ENCODE measurements around the gene ZDHHC14. TPM values are rescaled to one million over a fixed set of nuclear protein-coding genes. Genes with fewer than 3 reads are reported as not detected.
A peak's percentile ranks its signal among the peaks of the same experiment; 100 is the strongest.

The ZDHHC14 gene
- total and polyA plus RNA-seq, 2 of the 8 experiments (the other 6 are each of a cell fraction or from before 2014, with no cell fraction given), result 2.9 to 5.3 TPM

- Histone ChIP-seq H3K56ac (replicated peaks; ENCODE audit: insufficient read length, low read depth, low read length) (no peak overlapping the region), H3K14ac (ENCODE audit: insufficient read length) (no peak overlapping the region), H4K8ac (ENCODE audit: extremely low read depth, insufficient read depth, low read length) (no peak overlapping the region), H3K9me3 (ENCODE audit: insufficient read depth in 2 of 2, low read depth in 1 of 2, low read length in 1 of 2) (no peaks in the 10 kb centered on the region), H3K79me1 (ENCODE audit: low read depth, low read length) (no peaks in the 10 kb centered on the region; the same call in 1 of the 2 replicates), H2AK5ac (ENCODE audit: low read depth, low read length) (0 out of 2 replicates have a peak overlapping the region, but pooled peaks have one; percentile 75), H4K20me1 (replicated peaks in 1 of 2; ENCODE audit: control insufficient read depth in 1 of 2, insufficient read depth in 2 of 2, low read length in 2 of 2) (no peaks in the 10 kb centered on the region), H2BK120ac (replicated peaks; ENCODE audit: low read depth, low read length) (no peak overlapping the region), H3K4me3 (ENCODE audit: extremely low read depth in 1 of 4, insufficient read depth in 2 of 4, low read depth in 3 of 4, low read length in 4 of 4) (no peak overlapping the region), H3K27me3 (replicated peaks in 1 of 4; ENCODE audit: control insufficient read depth in 3 of 4, extremely low read depth in 1 of 4, insufficient read depth in 3 of 4, low read length in 3 of 4) (no peaks in the 10 kb centered on the region), H4K91ac (replicated peaks; ENCODE audit: insufficient read length, low read length) (no peak overlapping the region), H4K5ac (ENCODE audit: insufficient read length, low read depth, low read length) (no peak overlapping the region), H3K23me2 (ENCODE audit: low read depth, low read length) (peaks cover 2% of the 10 kb centered on the region; the same call in 1 of the 2 replicates), H2AFZ (ENCODE audit: low read length) (no peak overlapping the region), H3K4me2 (ENCODE audit: insufficient read depth in 1 of 2, low read depth in 2 of 2, low read length in 2 of 2) (no peak overlapping the region), H3K9ac (replicated peaks in 1 of 4; ENCODE audit: extremely low read depth in 1 of 4, low read depth in 3 of 4, low read length in 3 of 4) (no peak overlapping the region), H3K4me1 (replicated peaks in 1 of 4; ENCODE audit: control insufficient read depth in 3 of 4, insufficient read depth in 4 of 4, low read length in 3 of 4) (peaks cover 3 to 9% (median 6%) of the 10 kb centered on the region in 4 experiments), H2BK5ac (ENCODE audit: low read depth, low read length) (no peak overlapping the region; the same call in 1 of the 2 replicates), H2BK15ac (ENCODE audit: low read length) (peak overlapping the region; percentile 81; the same call in 1 of the 2 replicates), H3K4ac (replicated peaks; ENCODE audit: insufficient read length, low read depth, low read length) (no peak overlapping the region), H2BK20ac (ENCODE audit: low read length) (0 out of 2 replicates have a peak overlapping the region, but pooled peaks have one; percentile 48), H3K79me2 (ENCODE audit: control insufficient read depth in 1 of 2, insufficient read depth in 2 of 2, low read length in 2 of 2) (no peaks in the 10 kb centered on the region), H3K36me3 (ENCODE audit: control insufficient read depth in 2 of 4, insufficient read depth in 4 of 4, low read length in 3 of 4) (no peaks in the 10 kb centered on the region), H2BK12ac (ENCODE audit: low read depth, low read length) (0 out of 2 replicates have a peak overlapping the region, but pooled peaks have one; percentile 68), H3K18ac (ENCODE audit: extremely low read depth, low read length) (no peak overlapping the region; the same call in 1 of the 2 replicates), H3K27ac (ENCODE audit: low read depth, low read length) (no peak overlapping the region), H3K23ac (ENCODE audit: insufficient read length) (no peak overlapping the region)
- WGBS, 2 experiments (ENCODE audit: extremely low coverage in 1 of 2, insufficient coverage in 1 of 2, insufficient read length in 1 of 2, insufficient replicate concordance in 2 of 2, low coverage in 1 of 2, low lambda C conversion rate in 2 of 2, missing lambda C conversion rate in 1 of 2), result 88% methylated on average over 8 of the region's 13 CpGs; no CpG with 5 or more reads in 1 of the 2 experiments
- POLR2A ChIA-PET (ENCODE audit: partially characterized antibody), result no interaction called here
- no peak for DNase-seq (ENCODE audit: low read depth in 1 of 2, low spot score in 2 of 2)
- FAIRE-seq, result no peak
- CTCF ChIA-PET (ENCODE audit: partially characterized antibody), result no interaction called here
- TF ChIP-seq BRCA1 (IDR thresholded peaks at IDR 0.05; ENCODE audit: low read depth, low read length), result no peak
- TF ChIP-seq RFX5 (IDR thresholded peaks at IDR 0.05; ENCODE audit: borderline replicate concordance, low read depth, low read length), result no peak
- no peak for TF ChIP-seq YY1 (IDR thresholded peaks at IDR 0.05; ENCODE audit: low read depth, low read length)
- TF ChIP-seq RAD21 (IDR thresholded peaks at IDR 0.05 in 1 of 2, conservative IDR thresholded peaks at IDR 0.05 in 1 of 2; ENCODE audit: low read depth in 2 of 2, low read length in 2 of 2), result no peak
- TF ChIP-seq TAF7 (optimal IDR thresholded peaks at IDR 0.05; ENCODE audit: borderline replicate concordance, low read depth, low read length), result no peak
- no peak for TF ChIP-seq BACH1 (IDR thresholded peaks at IDR 0.05; ENCODE audit: low read length)
- TF ChIP-seq, protein P1, sequence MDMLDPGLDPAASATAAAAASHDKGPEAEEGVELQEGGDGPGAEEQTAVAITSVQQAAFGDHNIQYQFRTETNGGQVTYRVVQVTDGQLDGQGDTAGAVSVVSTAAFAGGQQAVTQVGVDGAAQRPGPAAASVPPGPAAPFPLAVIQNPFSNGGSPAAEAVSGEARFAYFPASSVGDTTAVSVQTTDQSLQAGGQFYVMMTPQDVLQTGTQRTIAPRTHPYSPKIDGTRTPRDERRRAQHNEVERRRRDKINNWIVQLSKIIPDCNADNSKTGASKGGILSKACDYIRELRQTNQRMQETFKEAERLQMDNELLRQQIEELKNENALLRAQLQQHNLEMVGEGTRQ (IDR thresholded peaks at IDR 0.05; ENCODE audit: low read length), result no peak
- TF ChIP-seq CBX5 (IDR thresholded peaks at IDR 0.05; ENCODE audit: low read depth, low read length), result no peak
- no peak for TF ChIP-seq GTF2F1 (IDR thresholded peaks at IDR 0.05; ENCODE audit: borderline replicate concordance, low read depth, low read length)
- no peak for TF ChIP-seq KDM5A (IDR thresholded peaks at IDR 0.05; ENCODE audit: low read length)
Observed at GRCh38 chr6:157436219-157436943, 55.4 kb downstream of the ZDHHC14 start.
